Duodenal mucosa (tissue), 2 donors: Measurements from ENCODE around the gene PSD2.

ENCODE experiments used
- H3K27ac ChIP-seq: one replicate; pipeline ENCODE4 v1.7.0; 2013; ENCODE audit warnings: low read depth, low read length
- H3K27me3 ChIP-seq, 2 donors: one replicate each; pipeline ENCODE4 v1.7.0; 2013; ENCODE audit warnings: low read length in 2 of 2, control low read depth in 1 of 2; ENCODE audit not compliant: insufficient read depth in 2 of 2, control insufficient read depth in 1 of 2
- H3K36me3 ChIP-seq, 2 donors: one replicate each; pipeline ENCODE4 v1.7.0; 2013; ENCODE audit warnings: low read length in 2 of 2, control low read depth in 1 of 2; ENCODE audit not compliant: insufficient read depth in 2 of 2, control insufficient read depth in 1 of 2
- H3K4me1 ChIP-seq, 2 donors: one replicate each; pipeline ENCODE4 v1.7.0; 2013; ENCODE audit warnings: low read length in 2 of 2, control low read depth in 1 of 2; ENCODE audit not compliant: insufficient read depth in 2 of 2, control insufficient read depth in 1 of 2
- H3K4me3 ChIP-seq, 2 donors: one replicate each; pipeline ENCODE4 v1.7.0; 2013; ENCODE audit warnings: low read length in 2 of 2, low read depth in 1 of 2
- H3K9ac ChIP-seq, 2 donors: one replicate each; pipeline ENCODE4 v1.7.0; 2013; ENCODE audit warnings: low read length in 2 of 2, low read depth in 1 of 2
- H3K9me3 ChIP-seq, 2 donors: one replicate each; pipeline ENCODE4 v1.7.0; 2013; ENCODE audit warnings: low read length in 2 of 2, control low read depth in 1 of 2; ENCODE audit not compliant: control insufficient read depth in 1 of 2

PSD2 gene

DNA sequence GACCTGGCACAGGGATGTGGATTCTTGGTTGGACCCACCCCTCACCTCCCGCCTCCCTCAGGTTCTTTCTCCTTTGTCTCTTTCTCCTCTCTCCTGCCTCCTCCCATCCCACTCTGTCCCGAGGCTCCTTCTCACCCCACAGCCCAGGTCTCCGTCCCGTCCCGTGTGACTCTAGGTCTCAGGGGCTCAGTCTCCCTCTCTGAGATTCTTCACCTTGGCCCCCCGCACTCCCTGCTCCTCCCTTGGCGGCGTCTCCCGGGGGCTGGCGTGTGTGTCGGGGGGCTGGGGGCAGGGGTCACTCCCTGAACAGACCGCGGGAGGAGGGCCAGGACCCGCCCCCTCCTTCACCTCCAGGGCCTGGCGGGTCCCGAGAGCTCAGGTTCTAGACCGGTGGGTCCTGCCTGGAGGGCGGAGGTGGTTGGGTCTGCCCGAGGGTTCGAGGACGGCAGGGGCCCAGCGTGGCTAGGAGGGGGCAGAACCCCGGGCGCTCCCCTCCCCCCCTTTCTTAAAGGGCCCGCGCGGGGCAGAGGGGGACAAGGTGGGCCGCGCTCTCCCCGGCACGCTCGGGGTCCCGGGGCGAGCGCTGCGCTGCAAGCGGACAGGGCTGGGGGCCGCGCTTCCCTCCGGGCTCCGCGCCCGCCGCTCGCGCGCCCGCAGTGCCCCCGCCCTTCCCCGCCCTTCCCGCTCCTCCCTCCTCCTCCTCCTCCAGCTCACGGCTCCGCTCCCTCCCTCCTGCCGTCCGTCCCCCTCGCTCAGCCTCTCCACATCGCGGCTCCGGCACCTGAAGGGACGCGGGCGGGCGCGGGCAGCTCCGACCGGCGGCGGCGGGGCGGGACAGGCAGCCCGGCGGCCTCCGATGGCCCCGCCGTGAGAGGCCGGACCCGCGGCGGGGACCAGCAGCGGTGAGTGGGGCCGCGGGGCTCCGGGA is at the start of gene PSD2:
TSS of gene PSD2 (plus strand) at position 735 of the 928 bp plus-strand sequence. CDS start 13,633 bp downstream, outside the sequence.
- H3K27me3 ChIP-seq = peaks cover 55 to 58% of the 10 kb centered on the region in 2 donors
- H3K27ac ChIP-seq = no peak within 1 kb of the TSS

DNA sequence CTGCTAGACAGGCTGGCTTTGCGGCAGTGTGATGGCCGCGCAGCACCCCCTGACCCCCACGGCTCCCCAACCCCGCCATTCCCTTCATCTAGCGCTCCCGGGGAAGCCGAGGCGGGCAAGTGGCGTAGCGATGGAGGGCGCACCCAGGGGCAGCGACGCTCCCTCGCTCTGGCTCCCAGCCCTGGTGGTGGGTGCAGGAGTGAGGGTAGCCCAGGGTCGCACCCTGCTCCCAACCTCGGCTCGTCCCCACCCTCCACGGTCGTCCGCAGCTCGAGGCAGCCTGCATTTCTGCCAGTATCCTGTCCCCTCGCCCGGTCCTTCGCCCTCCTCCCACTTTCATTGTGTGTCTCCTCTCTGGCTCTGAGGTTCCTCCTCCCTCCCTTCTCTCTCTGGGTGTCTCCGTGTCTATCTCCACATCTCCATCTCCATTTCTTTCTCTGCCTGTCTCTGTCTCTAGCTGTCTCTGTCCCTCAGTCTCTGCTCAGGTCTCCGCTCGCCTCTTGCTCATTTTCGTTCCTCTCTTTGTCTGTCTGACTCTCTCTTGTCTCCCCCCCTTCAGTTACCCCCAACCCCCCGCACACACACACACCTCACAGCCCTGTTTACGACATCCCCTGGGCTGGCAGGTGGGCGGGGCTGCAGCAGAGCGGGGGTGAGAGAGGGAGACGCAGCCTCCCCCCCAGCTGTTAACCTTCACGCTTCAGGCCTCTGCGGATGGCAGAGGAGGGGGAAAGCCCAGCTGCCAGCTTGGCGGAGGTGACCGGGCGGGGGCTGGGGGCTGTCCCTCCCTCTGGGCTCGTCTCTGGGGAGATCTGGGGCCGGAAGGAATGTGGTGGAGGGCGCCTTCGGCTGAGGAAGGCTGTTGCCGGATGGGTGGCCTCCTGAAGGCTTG is 48.7 kb upstream of the PSD2 start:
- H3K9me3 ChIP-seq = no peaks in the 10 kb centered on the region
- no peak overlapping the region for H3K27ac ChIP-seq
- peaks cover 24 to 43% of the 10 kb centered on the region in 2 donors for H3K27me3 ChIP-seq
- H3K4me1 ChIP-seq = peaks cover 22 to 28% of the 10 kb centered on the region in 2 donors
- no peaks in the 10 kb centered on the region for H3K36me3 ChIP-seq
- peak overlapping the region; percentile 26 to 43 for H3K9ac ChIP-seq
- H3K4me3 ChIP-seq = peak overlapping the region; percentile 60 to 65

More for the DNA sequence above, at the start of gene PSD2:
- H3K9ac ChIP-seq = no peak within 1 kb of the TSS
- H3K4me1 ChIP-seq = no peaks in the 10 kb centered on the region
- H3K4me3 ChIP-seq = peak within 1 kb of the TSS in 1 of 2 donors; percentile 15
- H3K36me3 ChIP-seq = no peaks in the 10 kb centered on the region
- no peaks in the 10 kb centered on the region for H3K9me3 ChIP-seq

DNA sequence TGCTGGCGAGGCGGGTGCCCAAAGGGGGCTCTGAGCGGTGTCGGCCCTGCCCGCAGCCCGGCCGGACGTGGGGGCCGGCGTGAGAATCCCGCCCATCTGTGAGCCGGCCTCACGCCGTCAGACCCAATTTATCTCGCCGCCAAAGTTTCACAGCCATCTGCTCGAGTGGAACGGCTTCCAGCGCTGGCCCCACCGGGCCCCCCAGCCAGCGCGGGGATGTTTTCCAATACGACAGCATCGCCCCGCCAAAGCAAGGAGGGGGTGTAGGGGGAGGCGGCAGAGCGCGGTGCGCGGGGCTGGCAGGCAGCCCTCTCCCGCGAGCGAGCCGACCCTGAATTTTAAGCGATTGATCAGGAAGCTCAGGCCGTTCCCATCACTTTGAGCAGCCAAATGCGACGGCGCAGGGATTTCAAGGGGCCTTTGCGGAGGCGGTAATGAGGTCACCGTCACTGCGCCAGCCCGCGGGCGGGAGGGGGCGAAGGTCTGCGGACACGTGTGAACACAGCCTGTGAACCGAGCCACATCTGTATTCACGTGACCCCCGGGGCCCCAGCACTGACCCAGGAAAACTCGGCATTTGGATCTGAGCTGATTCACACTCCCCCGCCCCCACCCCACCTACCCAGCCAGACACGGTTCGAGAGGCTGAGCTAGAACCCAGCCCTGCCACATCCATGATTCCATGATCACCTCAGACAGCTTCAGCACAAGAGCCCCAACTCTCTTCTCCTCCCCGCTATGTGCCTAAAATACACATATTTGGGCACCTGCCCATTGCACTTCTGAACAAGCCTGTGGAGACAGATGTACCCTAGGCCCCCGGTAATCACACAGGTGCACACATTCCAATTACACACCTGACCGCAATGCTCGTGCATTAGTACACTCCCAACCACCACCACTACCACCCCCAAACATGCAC is 47.8 kb upstream of the PSD2 start:
- Histone ChIP-seq H3K9me3 (no peaks in the 10 kb centered on the region), H3K9ac (peak overlapping the region; percentile 18 to 43), H3K27ac (no peak overlapping the region), H3K27me3 (peaks cover 29 to 43% of the 10 kb centered on the region in 2 donors), H3K36me3 (no peaks in the 10 kb centered on the region), H3K4me3 (peak overlapping the region; percentile 60 to 65), H3K4me1 (peaks cover 22 to 28% of the 10 kb centered on the region in 2 donors)

DNA sequence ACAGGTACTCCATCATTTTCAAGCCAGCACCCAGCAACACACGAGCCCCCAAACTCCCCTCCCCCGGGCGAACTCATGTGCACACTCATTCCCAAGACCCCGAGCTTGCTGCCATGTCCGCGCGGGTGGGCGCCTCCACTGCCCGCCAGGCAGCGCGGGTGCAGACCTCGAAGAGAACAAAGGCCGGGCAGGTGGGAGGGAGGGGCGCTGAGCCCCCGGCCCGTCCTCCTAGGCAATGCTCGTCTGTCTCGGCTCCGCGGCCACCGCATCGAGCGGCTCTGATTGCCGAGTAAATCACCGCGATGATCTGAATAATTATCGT is 47.1 kb upstream of the PSD2 start:
- no peaks in the 10 kb centered on the region for H3K9me3 ChIP-seq
- H3K9ac ChIP-seq = no peak overlapping the region
- H3K4me3 ChIP-seq = no peak overlapping the region
- no peaks in the 10 kb centered on the region for H3K36me3 ChIP-seq
- H3K27ac ChIP-seq = no peak overlapping the region
- peaks cover 22 to 28% of the 10 kb centered on the region in 2 donors for H3K4me1 ChIP-seq
- H3K27me3 ChIP-seq = peaks cover 34 to 43% of the 10 kb centered on the region in 2 donors

DNA sequence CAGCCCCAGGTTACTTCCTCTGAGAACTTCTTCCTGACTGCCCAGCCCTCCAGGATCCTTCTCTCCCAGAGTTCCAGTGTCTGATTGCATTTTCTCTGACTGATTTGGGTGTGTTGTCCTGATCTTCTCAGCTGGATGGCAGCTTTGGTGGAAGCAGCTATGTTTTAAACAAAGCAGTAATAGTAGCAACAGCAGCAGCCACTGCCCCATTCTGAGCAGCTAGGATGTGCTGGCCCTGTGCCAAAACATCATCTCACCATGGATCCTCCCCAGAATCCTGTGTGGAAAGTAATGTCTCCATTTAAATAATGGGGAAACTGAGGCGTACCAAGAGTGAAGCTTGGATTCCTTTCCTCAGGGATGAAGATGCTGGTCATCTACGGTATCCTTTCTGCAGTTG is 46.4 kb upstream of the PSD2 start:
- Histone ChIP-seq H3K9me3 (no peaks in the 10 kb centered on the region), H3K4me1 (peaks cover 22 to 28% of the 10 kb centered on the region in 2 donors), H3K27ac (no peak overlapping the region), H3K9ac (no peak overlapping the region), H3K36me3 (no peaks in the 10 kb centered on the region), H3K4me3 (no peak overlapping the region), H3K27me3 (peaks cover 34 to 43% of the 10 kb centered on the region in 2 donors)

DNA sequence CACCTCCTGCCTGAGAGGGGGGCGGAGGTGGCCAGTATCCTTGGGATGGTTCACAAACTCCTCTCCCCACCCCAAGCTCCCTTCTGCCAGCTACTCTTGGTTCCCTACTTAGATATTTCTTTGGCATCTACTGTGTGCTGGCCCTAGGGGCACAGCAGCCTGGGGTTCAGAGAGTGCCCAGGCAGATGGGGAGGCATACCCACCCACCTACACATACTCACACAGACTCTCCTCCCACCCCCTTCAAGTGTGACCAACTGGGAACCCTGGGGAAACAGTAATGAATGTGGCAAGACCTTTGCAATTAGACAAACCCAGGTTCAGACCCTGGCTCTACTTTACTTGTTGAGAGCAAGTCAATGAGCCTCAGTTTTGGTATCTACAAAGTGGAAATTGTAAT is 44.4 kb upstream of the PSD2 start:
- H3K9ac ChIP-seq = no peak overlapping the region
- peaks cover 16 to 25% of the 10 kb centered on the region in 2 donors for H3K4me1 ChIP-seq
- no peak overlapping the region for H3K4me3 ChIP-seq
- H3K9me3 ChIP-seq = no peaks in the 10 kb centered on the region
- peaks cover 38 to 45% of the 10 kb centered on the region in 2 donors for H3K27me3 ChIP-seq
- H3K36me3 ChIP-seq = no peaks in the 10 kb centered on the region
- H3K27ac ChIP-seq = no peak overlapping the region

GRCh38 chr5:139752506-139753473 is 42.8 kb upstream of the PSD2 start:
- Histone ChIP-seq H3K4me3 (no peak overlapping the region), H3K27me3 (peaks cover 34 to 38% of the 10 kb centered on the region in 2 donors), H3K9me3 (no peaks in the 10 kb centered on the region), H3K36me3 (no peaks in the 10 kb centered on the region), H3K4me1 (peaks cover 4 to 12% of the 10 kb centered on the region in 2 donors), H3K27ac (no peak overlapping the region), H3K9ac (no peak overlapping the region)

GRCh38 chr5:139755892-139756671 is 39.5 kb upstream of the PSD2 start:
- no peak overlapping the region for H3K27ac ChIP-seq
- H3K27me3 ChIP-seq = peaks cover 24 to 26% of the 10 kb centered on the region in 2 donors
- no peak overlapping the region for H3K9ac ChIP-seq
- no peaks in the 10 kb centered on the region for H3K36me3 ChIP-seq
- peak overlapping the region; percentile 16 to 21 for H3K4me3 ChIP-seq
- peaks cover 0 to 15% of the 10 kb centered on the region in 2 donors for H3K4me1 ChIP-seq
- H3K9me3 ChIP-seq = no peaks in the 10 kb centered on the region
